Measurements from ENCODE around the gene PPP1R14D. TPM values are rescaled to one million over a fixed set of nuclear protein-coding genes. Genes with fewer than 3 reads are reported as not detected.

PPP1R14D gene
- total RNA-seq, 3 donors from 2014 or later, result 1.3 to 4.9 TPM; not detected in 1

DNA sequence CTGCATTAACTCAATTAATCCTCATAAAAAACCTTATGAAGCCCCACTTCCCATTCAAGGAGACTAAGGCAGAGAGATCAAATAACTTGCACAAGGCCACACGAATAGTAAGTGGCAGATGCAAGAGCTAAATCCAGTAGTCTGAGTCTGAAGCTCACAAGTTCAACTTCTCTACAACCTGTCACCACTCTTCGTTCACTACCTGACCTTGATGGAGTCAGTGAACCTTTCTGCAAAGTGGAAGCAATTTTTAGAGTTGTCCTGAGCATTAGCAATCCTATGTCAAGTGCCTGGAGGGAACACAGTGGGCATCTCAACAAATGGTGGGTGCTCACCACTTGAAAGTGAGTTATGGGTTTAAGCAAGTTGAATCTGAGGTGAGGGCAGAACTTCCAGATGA, 13.2 kb upstream of the PPP1R14D start:
- TF ChIP-seq POLR2A (IDR thresholded peaks at IDR 0.05), result no peak
- TF ChIP-seq, protein P1, sequence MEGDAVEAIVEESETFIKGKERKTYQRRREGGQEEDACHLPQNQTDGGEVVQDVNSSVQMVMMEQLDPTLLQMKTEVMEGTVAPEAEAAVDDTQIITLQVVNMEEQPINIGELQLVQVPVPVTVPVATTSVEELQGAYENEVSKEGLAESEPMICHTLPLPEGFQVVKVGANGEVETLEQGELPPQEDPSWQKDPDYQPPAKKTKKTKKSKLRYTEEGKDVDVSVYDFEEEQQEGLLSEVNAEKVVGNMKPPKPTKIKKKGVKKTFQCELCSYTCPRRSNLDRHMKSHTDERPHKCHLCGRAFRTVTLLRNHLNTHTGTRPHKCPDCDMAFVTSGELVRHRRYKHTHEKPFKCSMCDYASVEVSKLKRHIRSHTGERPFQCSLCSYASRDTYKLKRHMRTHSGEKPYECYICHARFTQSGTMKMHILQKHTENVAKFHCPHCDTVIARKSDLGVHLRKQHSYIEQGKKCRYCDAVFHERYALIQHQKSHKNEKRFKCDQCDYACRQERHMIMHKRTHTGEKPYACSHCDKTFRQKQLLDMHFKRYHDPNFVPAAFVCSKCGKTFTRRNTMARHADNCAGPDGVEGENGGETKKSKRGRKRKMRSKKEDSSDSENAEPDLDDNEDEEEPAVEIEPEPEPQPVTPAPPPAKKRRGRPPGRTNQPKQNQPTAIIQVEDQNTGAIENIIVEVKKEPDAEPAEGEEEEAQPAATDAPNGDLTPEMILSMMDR (IDR thresholded peaks at IDR 0.05), result no peak
- no peak for TF ChIP-seq POLR2AphosphoS5 (IDR thresholded peaks at IDR 0.05)
- intact Hi-C loops (cut with DNase I; ENCODE audit: low total_unique reads), result no loop called here
- H3K4me3 ChIP-seq, result no peak overlapping the region
- no peak overlapping the region for H3K27ac ChIP-seq
- no peaks in the 10 kb centered on the region for H3K27me3 ChIP-seq
- no peak for DNase-seq (ENCODE audit: low spot score in 2 of 2)
- H3K36me3 ChIP-seq, result no peaks in the 10 kb centered on the region
- H3K9me3 ChIP-seq, result no peaks in the 10 kb centered on the region
- H3K4me1 ChIP-seq, result no peaks in the 10 kb centered on the region

DNA sequence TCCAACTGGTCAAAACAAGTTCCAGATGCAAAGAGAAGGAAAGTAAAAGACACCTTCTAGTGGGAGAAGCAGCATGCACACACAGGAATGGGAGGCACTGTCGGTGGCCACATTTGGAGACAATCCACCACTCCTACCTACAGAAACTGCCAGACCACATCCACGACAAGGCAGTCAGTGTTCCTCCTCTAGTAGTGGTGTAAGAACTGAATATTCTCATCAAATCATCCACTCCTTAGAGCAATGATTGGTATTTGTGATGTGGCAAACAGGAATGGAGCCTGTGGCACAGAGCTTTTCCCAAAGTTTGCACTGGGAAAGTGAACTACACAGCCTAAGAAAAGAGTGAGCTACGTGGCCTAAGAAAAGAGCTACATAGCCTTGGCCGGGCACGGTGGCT, 10.2 kb upstream of the PPP1R14D start:
- Histone ChIP-seq H3K9me3 (no peaks in the 10 kb centered on the region), H3K4me3 (no peak overlapping the region), H3K4me1 (no peaks in the 10 kb centered on the region), H3K27me3 (no peaks in the 10 kb centered on the region), H3K36me3 (no peaks in the 10 kb centered on the region), H3K27ac (peak overlapping the region in 1 of 2 donors; percentile 54)
- TF ChIP-seq POLR2AphosphoS5 (IDR thresholded peaks at IDR 0.05) (no peak), POLR2A (IDR thresholded peaks at IDR 0.05) (no peak)
- TF ChIP-seq, protein P1 (IDR thresholded peaks at IDR 0.05), result no peak
- no peak for DNase-seq (ENCODE audit: low spot score in 2 of 2)
- intact Hi-C loops (cut with DNase I; ENCODE audit: low total_unique reads), result no loop called here

DNA sequence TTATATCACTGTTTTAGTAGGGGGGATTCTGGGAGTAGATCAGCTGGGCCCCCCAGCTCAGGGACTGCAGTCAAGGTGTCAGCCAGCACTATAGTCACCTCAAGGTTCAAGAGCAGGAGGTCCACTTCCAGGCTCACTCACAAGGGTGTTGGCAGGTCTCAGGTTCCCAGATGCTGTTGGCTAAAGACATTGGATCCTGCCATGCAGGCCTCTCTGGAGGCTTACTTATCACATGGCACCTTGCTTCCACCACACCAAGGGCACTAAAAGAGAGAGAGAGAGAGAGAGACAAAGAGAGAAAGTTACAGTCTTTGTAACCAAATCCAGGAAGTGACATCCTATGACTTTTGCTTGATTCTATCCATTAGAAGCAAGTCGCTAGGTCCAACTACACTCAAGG, 7.5 kb upstream of the PPP1R14D start:
- Histone ChIP-seq H3K27me3 (no peaks in the 10 kb centered on the region), H3K4me3 (no peak overlapping the region), H3K36me3 (no peaks in the 10 kb centered on the region), H3K9me3 (no peaks in the 10 kb centered on the region), H3K4me1 (no peaks in the 10 kb centered on the region), H3K27ac (no peak overlapping the region)
- no peak for DNase-seq (ENCODE audit: low spot score in 2 of 2)
- TF ChIP-seq POLR2AphosphoS5 (IDR thresholded peaks at IDR 0.05), result no peak
- TF ChIP-seq, protein P1 (IDR thresholded peaks at IDR 0.05), result no peak
- intact Hi-C loops (cut with DNase I; ENCODE audit: low total_unique reads), result no loop called here

DNA sequence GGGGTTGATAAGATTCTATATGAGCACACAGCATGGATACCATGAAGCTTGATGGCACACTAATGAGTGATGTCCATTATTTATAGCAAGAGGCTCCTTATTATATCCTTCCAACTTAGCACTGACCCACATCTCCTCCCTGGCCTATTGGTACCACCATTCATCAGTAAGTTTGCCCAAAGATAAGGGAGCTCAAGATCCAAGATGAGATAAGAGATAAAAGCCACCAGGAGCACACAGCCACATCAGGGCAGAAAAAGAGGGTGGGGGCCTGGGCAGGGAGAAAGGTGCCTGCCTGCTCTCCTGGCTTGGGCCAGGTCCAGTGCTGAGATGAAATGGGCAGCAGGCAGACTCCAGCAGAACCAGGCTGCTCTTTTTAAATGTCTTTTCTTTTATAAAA, 4.4 kb upstream of the PPP1R14D start:
- Histone ChIP-seq H3K27ac (no peak overlapping the region), H3K4me3 (no peak overlapping the region), H3K9me3 (no peaks in the 10 kb centered on the region), H3K27me3 (no peaks in the 10 kb centered on the region), H3K36me3 (no peaks in the 10 kb centered on the region), H3K4me1 (no peaks in the 10 kb centered on the region)
- no peak for TF ChIP-seq POLR2A (IDR thresholded peaks at IDR 0.05)
- TF ChIP-seq, protein P1 (IDR thresholded peaks at IDR 0.05), result no peak
- no peak for TF ChIP-seq POLR2AphosphoS5 (IDR thresholded peaks at IDR 0.05)
- peak in 1 of 2 donors; percentile 7 for DNase-seq (ENCODE audit: low spot score in 2 of 2)
- intact Hi-C loops (cut with DNase I; ENCODE audit: low total_unique reads), result no loop called here

DNA sequence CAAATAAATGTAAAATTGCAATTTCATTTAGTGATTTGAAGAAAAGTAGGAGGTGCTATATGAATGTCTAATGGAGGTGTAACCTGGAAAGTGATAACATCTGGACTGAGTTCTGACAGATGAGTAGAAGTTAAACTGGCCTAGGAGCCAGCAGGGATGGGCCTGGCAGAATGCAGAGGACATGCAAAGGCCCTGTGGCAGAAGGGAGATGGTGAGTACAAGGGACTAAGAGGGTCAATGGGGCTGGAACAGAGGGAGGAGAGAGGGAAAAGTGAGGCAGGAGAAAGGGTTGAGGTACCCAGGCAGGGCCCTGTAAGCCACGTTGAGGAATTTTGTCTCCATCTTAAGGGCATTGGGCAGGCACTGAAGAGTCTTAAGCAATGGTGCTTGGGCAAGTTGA, 3.4 kb upstream of the PPP1R14D start:
- H3K9me3 ChIP-seq, result no peaks in the 10 kb centered on the region
- intact Hi-C loops (cut with DNase I; ENCODE audit: low total_unique reads), result no loop called here
- DNase-seq (ENCODE audit: low spot score in 2 of 2), result peak in 1 of 2 donors; percentile 2
- no peaks in the 10 kb centered on the region for H3K27me3 ChIP-seq
- H3K27ac ChIP-seq, result no peak overlapping the region
- no peaks in the 10 kb centered on the region for H3K36me3 ChIP-seq
- H3K4me3 ChIP-seq, result no peak overlapping the region
- TF ChIP-seq POLR2A (IDR thresholded peaks at IDR 0.05) (no peak), POLR2AphosphoS5 (IDR thresholded peaks at IDR 0.05) (no peak)
- TF ChIP-seq, protein P1 (IDR thresholded peaks at IDR 0.05), result no peak
- no peaks in the 10 kb centered on the region for H3K4me1 ChIP-seq
